GM18498 (cell line): ENCODE results near the gene NUP62.

Experiments
- ATAC-seq: cut with Tn5 transposase; IDR thresholded peaks from one replicate; pipeline ENCODE4 v1.9.1; 2021; ENCODE audit warnings: mild to moderate bottlenecking, moderate library complexity; ENCODE audit not compliant: unreplicated experiment

Gene NUP62

DNA sequence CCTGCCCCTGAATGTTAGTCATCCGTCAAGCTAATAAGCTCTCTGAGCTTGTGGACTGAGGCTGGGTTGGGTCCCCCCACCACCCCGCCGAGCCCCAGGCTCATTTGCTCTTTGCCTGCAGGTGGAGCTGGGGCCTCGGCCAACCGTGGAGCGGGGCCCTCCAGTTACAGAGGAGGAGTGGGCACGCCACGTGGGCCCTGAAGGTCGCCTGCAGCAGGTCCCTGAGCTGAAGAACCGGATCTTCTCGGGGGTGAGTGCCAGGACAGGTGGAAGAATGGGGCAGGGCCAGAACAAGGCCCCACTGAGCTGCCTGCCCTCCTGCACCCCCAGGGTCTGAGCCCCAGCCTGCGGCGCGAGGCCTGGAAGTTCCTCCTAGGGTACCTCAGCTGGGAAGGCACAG lies 46.7 kb downstream of the NUP62 start:
- no peak for ATAC-seq

DNA sequence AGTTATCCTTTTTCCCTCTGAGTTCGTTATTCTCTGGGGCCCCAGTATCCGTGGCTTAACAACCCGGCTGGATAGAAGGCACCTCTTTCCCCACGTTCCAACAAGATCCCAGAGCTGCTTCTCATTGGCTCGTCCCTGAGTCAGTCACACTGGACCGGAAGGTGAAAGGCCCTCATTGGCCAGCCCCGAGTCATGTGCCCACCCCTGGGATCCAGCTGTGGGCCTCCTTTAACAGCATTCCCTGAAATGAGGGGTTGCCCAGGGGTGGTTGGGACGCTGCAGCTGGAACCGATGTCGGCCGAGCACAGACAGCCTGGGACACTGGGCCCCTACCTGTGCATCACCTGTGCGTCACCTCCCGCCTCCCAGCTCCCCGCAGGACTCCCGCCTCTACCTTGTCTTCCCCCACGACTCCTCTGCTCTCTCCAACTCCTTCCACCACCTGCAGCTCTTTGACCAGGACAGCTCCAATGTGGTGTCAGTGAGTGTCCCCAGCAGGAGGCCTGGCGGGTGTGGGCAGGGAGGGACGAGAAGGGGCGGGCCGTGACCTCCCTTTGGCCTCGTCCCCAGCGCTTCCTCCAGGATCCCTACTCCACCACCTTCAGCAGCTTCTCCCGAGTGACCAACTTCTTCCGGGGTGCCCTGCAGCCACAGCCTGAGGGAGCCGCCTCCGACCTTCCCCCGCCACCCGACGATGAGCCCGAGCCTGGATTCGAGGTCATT lies 47.5 kb downstream of the NUP62 start:
- ATAC-seq = no peak

GRCh38 chr19:49881186-49881585 lies 48.1 kb downstream of the NUP62 start:
- ATAC-seq = no peak

- no peak for ATAC-seq
Measured at GRCh38 chr19:49880162-49880869, 49.0 kb downstream of the NUP62 start.

DNA sequence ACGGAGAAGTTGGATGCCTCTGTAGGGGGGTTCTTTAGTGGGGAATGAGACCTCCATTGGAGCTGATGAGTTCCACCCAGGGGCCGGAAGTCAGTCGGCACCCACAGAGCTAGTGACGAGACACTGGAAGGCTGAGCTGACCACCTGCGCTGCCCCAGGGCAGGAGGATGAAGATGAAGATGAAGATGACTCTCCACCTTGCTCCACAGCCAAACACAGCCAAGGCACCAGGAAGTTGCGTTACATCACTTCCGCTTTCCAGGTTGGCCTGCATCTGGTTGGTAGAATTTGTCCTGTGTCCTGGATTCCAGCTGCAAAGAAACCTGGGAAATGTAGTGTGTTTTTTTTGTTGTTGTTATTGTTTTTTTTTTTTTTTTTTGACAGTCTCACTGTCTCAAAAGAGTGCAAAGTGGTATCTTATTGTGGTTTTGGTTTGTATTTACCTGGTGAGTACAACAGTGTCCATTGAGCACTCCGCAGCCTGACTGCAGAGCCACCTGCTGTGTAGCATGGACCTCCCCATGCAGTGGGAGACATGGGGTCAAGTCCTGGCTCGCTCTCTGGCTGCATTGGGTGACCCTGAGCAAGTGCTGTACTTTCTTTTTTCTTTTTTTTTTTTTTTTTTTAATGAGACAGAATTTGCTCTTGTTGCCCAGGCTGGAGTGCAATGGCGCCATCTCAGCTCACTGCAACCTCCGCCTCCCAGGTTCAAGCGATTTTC lies 49.9 kb downstream of the NUP62 start:
- no peak for ATAC-seq

DNA sequence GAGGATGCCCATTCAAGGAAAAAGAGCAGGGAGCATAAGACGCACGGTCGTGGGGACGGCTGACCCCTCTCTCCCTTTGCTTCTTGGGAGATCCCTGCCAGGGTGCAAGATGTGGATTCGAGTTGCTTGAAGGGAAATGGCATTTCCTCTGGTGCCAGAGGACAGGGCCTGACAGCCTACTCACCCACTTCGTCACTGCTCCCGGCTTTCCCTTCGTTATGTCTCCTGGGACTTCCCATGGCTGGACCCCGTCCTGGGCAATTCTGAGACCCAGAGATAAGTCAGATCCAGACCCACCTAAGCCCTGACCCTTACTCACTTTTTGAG lies 50.6 kb downstream of the NUP62 start:
- no peak for ATAC-seq

DNA sequence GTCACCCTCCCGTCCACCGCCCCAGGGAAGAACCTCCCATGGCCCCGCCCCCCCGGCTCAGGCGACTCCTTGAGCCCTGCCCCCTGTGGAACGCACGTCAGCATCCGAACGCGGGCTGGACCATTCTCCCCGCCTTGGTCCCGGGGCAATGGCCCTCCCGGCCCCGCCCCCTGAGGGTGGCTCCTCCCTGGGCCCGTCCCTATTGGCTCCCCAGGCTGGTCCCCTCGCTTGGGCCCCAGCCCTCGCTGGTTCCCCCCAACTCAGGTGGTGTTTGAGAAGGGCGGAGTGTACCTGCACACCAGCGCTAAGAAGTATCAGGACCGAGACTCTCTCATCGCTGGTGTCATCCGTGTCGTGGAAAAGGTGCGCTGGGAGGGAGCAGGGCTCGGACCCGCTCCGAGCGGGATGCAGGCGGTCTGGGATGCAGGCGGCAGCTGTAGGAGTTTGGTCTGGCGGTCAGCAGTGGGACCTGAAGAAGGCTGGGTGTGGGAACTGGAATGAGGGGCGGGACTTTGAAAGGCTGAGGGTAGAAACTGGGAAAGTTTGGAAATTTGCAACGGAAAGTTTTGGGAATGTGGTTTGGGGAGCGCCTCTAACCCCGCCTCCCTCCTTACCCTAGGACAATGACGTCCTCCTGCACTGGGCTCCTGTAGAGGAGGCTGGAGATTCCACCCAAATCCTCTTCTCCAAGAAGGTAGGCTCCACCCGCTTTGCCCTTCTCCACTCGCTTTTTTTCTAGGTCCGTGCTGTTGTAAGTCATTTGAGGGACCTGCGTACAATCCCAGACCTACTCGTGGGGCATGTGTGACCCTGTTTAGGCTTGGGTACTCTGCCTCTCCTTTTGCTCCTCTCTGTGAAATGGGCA lies 51.2 kb downstream of the NUP62 start:
- ATAC-seq = peak; percentile 50

DNA sequence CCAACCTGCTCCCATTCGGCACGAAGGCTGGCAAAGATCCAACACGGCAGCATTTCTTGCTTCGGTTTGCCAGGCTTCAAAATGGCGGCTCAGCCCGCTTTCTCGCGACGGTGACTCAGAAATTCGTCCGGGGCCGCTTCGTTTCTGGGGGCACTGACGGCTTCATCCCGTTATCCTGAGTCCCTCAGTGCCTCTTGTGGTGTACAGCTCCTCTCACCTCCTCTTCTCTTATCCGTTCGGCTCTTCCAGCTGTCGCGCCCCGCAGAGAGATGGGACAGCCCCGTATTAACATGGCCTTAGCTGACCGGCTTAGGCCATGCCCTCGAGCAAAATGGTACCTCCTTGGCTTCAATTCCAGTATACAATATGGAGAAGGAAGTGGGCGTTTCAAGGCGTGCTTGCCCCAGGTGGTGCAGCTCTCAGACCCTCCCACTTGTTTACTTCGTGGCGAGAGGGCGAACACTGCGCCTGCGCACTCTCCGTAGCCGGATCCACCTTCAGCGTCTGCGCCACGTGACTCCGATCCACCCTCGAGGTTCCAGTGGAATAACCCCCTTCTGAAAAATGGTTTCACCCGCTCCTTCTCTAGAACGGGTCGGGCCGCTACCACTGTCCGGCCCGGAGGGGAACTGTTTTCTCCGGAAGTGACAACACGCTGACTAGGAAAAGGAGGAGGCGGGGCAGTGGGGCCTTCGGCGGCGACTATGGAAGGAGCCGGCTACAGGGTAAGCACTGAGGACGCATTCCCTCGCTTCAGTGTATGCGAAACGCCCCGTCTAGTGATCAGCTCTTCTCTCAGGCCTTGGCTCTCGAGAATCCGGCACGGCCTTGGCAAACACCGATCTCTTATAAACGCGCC lies 52.1 kb downstream of the NUP62 start, which contains the start of the genes AKT1S1 and TBC1D17:
Gene AKT1S1, minus strand, starts transcription at position 336 of the 859 bp plus-strand sequence. CDS start 4,060 bp downstream, outside the sequence.
Gene TBC1D17, plus strand, starts transcription at position 683 of the 859 bp plus-strand sequence. Its CDS starts 22 bp downstream, at position 705.
- peak; percentile 54 for ATAC-seq

DNA sequence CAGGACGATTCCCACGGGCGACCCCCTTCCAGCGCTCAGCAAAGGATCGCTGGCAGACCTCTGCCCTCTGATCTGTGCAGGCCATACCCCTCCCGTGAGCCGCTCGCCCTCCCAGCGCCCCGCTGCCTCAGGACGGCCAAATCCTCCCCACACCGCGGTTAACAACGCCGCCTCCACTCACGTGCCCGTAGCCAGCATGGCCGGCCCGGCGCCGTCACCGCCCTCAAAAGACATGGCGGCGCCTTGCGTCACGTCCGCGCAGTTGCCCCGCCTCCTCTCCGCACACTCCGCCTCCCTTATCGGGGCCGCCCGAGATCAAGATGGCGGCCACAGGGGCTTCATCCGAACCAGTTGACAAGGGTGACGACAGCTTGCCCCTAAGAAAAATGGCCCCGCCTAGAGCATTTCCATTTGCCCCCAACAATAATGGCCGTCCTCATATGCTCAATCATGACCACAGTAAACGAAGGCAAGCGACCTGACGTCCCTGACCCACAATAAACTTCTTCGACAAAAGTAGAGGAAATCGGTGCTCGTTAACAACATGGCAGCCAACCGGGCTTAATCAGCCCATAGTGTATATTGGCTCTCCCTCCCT lies 52.8 kb downstream of the NUP62 start:
- peak; percentile 46 for ATAC-seq

GRCh38 chr19:49875857-49876421 lies 53.4 kb downstream of the NUP62 start:
- ATAC-seq = no peak

GRCh38 chr19:49875177-49875576 lies 54.1 kb downstream of the NUP62 start:
- ATAC-seq = no peak

DNA sequence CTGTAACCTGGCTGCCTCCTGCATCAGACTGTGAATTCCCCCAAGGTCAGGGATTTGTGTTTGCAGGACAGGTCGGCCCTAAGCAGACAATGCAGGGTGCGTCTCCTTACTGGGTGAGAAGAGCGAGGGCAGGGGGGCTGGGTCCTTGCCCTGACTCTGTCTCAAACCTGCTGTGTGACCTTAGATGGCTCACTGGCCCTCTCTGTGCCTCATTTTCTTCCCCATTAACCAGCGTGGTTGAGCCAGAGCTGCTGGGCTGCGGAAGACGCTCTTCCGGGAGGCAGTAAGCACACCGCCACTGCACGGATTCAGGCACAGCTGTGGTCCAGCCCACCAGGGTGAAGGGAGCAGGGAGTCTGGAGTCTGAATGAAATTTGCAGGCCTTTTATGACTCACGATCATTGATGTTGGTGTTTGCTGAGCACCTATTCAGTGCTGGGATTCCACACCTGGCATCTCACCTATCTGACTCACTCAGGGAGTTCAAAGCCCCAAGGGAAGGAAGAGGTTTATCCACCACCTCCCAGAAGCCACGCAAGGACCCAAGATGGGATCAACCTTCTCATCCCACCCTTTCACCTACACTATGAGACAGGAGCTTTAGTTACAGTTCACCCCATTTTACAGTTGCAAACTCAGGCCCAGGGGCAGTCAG lies 54.7 kb downstream of the NUP62 start:
- no peak for ATAC-seq

DNA sequence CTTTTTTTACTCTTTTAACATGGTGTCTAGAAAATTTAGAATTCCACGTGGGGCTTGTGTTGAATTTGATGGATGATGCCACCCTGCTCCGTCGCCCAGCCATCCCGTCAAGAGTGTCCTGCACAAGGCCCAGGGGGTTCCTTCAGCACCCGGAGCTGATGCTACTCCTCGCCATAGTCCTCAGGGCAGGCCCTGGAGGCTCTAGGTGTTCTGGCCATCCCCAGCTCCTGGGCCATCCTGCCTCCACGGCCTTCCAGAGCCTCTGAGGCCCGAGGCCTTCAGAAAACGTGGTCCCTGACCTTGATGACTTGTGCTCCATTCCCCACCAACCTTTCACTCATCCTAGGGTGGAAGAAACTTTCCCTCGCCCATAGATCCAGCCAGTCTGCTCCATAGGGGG lies 55.5 kb downstream of the NUP62 start:
- ATAC-seq = no peak

DNA sequence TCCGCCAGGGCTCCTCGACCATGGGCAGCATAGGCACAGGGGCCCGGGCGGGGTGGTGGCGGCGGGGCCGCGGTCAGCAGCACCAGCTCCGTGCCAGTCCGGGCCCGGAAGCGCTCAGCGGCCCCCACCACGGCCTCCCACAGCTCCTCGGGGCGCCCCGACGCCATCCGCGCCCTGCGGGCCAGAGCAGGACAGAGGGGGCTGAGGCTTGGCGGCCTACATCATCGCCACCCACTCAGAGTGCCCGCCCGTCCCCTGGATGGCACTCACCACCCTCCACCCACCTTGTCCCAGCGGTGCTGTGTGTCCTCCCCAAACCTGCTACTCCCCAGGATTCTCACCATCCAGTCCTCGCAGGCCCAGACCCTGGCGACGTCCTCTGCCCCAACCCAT lies 56.2 kb downstream of the NUP62 start:
- ATAC-seq = no peak

GRCh38 chr19:49872245-49873128 lies 56.8 kb downstream of the NUP62 start:
- ATAC-seq = no peak

GRCh38 chr19:49871349-49871985 lies 57.8 kb downstream of the NUP62 start:
- ATAC-seq = no peak

- no peak for ATAC-seq
Measured at GRCh38 chr19:49870309-49870901, 58.9 kb downstream of the NUP62 start.
